22Rv1 (cell line): ENCODE measurements around the gene PCK2.
A peak's percentile ranks its signal among the peaks of the same experiment; 100 is the strongest.

Source experiments
- H3K27ac ChIP-seq: fragments of 450-650 bp; 2 replicates; pipeline ENCODE4 v1.5.1; 2017
- ZFX ChIP-seq: fragments of 450-650 bp; IDR thresholded peaks from 2 replicates; pipeline ENCODE4 v1.6.1; 2017; ENCODE audit warnings: antibody characterized with exemption, borderline replicate concordance
- TF ChIP-seq, protein P1 (sequence below): fragments of 450-650 bp; IDR thresholded peaks from 2 replicates; pipeline ENCODE4 v1.5.1; 2017; ENCODE audit warnings: mild to moderate bottlenecking

PCK2 gene

DNA sequence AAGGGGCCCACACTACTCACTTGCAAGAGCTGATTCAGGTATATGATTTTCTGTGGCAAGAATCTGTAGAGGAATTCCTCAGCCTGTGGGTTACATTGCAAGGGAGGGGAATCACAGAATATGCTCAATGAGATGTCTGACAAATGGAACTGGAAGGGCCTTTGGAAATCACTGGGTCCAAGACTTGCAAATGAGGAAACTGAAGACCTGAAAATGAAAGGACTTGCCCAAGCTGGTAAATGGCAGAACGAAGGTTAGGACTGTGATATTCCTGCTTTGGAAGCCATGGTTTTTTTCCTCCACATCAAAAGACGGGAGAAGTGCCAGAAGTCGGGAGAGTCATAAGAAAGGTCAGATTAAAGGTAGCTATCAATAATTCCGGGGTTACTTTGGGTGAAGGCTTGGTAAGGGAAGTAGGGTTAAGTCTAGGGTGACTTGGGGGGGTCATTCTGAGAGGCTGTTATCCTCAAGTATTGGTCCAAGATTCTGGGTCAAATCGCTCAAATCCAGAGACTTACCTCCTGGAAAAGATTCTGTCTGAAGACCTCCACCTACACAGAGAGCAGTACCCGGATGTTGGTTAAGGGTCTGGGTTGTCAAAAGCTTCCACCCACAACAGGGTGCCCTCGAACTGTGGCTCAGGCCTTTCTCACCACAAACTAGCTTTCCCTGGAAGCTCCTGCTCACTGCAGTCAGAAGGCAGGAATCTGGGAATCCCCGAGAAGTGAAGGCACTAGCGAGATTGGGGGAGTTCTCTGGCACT is 51.8 kb downstream of the PCK2 start:
- TF ChIP-seq, protein P1, sequence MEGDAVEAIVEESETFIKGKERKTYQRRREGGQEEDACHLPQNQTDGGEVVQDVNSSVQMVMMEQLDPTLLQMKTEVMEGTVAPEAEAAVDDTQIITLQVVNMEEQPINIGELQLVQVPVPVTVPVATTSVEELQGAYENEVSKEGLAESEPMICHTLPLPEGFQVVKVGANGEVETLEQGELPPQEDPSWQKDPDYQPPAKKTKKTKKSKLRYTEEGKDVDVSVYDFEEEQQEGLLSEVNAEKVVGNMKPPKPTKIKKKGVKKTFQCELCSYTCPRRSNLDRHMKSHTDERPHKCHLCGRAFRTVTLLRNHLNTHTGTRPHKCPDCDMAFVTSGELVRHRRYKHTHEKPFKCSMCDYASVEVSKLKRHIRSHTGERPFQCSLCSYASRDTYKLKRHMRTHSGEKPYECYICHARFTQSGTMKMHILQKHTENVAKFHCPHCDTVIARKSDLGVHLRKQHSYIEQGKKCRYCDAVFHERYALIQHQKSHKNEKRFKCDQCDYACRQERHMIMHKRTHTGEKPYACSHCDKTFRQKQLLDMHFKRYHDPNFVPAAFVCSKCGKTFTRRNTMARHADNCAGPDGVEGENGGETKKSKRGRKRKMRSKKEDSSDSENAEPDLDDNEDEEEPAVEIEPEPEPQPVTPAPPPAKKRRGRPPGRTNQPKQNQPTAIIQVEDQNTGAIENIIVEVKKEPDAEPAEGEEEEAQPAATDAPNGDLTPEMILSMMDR, result no peak
- TF ChIP-seq ZFX, result no peak
- H3K27ac ChIP-seq, result peak overlapping the region; percentile 93

DNA sequence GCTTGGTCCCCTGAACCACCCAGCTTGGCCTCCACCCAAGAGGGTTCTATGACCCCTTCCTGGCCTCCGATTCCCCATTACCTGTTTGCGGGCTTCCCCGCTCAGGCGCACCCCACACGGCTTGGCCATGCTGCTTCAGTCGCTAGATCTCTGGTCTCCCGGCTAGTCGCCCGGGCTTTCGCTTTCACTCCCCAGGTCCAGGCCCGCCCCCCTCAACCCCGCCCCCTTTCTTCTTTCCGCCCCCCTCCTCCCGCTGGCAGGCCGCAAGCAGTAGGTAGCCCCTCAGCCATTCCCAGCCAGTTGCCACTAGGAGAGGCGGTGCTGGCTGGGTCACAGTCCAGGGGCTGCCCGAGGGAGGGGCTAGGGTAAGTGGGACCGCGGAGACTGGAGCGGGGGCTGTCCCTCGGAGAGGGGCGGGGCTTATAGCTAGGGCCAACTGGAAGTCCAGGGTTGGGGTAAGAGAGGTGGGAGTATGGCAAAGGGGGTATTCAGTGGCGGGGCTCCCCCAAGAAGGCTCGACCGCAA is 52.4 kb downstream of the PCK2 start, which contains the start of gene PSME2:
Gene PSME2 (minus strand): TSS at position 158 of the 525 bp plus-strand sequence. CDS start 29 bp downstream, at position 129.
- TF ChIP-seq ZFX, result no peak
- TF ChIP-seq, protein P1, result no peak
- peak within 1 kb of the TSS; percentile 93 for H3K27ac ChIP-seq

DNA sequence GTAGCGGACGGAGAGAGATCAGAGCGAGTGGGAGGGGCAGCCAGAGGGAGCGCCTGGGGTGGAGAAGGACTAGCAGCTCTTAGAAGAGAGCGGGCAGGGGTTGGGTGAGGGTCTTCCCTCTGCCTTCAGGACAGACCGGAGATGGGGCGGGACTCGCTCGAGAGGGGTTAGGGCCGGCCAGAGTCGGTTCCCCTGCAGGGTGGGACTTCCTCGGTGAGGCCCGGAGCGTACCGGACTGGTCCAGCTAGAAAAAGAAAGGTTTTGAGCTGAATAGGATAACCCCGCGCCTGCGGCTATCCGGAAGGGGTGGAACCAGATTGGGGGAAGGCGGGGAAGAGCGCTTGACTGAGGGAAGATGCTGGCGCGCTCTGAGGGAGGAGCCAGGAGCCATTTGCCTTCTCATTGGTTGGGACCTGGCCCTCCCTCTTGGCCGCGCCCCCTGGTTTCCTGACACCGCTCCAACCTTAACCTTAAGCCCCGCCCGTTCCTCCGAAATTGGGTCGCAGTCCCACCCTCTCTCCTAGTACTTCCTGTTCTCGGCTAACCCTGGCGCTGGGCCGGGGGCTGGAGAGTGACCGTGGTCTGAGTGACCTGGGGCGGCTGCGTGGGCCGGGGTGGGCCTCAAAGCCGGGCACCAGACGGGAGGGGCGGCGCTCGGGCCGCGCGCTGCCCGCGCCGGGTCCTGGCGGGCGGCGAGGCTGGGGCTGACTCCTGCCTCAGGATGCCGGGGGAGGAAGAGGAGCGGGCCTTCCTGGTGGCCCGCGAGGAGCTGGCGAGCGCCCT is 53.1 kb downstream of the PCK2 start, which contains the start of gene RNF31:
Gene RNF31 (plus strand): TSS at position 521 of the 783 bp plus-strand sequence. CDS start 201 bp downstream, at position 722.
- TF ChIP-seq ZFX, result no peak
- TF ChIP-seq, protein P1, result no peak
- H3K27ac ChIP-seq, result peak within 1 kb of the TSS; percentile 93

DNA sequence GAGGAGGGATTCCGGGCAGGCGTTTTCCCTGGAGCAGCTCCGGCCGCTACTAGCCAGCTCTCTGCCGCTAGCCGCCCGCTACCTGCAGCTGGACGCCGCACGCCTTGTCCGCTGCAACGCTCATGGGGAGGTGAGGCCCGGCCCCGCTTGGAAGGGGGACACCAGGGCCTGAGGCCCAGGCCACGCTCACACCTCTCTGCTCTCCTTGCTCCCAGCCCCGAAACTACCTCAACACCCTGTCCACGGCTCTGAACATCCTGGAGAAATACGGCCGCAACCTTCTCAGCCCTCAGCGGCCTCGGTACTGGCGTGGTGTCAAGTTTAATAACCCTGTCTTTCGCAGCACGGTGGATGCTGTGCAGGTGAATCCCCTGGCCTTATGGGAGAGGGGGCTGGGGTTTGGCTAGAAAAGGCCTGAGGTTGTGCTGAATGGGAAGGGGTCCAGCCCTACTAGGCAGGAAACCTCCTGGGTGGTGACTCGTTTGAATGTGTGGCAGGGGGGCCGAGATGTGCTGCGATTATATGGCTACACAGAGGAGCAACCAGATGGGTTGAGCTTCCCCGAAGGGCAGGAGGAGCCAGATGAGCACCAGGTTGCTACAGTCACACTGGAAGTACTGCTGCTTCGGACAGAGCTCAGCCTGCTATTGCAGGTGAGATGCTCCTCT is 53.8 kb downstream of the PCK2 start:
- no peak for TF ChIP-seq ZFX
- TF ChIP-seq, protein P1, result no peak
- peak overlapping the region; percentile 93 for H3K27ac ChIP-seq

DNA sequence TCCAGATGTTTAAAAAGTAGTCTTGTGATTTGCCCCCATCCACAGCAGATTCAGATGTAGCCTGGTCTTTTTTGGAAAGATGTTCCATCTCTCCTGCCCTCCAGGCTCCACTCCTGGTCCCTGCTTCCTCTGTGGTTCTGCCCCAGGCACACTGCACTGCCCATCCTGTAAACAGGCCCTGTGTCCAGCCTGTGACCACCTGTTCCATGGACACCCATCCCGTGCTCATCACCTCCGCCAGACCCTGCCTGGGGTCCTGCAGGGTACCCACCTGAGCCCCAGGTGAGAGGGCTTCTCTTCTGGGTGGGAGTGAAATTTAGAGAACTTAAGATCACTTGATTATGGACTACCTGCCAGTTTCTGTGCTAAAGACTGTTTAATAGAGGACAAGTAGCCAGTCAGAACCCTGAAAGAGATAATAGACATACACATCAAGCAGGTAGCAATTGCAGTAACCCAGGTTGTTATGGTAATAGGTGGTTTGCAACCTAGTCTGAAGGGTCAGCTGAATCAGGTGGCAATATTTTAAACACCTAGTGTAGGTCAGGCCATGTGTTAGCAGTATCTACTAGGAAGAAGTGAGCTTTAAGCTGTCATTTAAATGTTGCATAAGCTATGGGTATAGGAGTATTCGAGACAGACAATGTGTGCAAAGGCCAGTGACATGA is 55.3 kb downstream of the PCK2 start:
- no peak overlapping the region for H3K27ac ChIP-seq
- TF ChIP-seq ZFX, result no peak
- TF ChIP-seq, protein P1, result no peak

DNA sequence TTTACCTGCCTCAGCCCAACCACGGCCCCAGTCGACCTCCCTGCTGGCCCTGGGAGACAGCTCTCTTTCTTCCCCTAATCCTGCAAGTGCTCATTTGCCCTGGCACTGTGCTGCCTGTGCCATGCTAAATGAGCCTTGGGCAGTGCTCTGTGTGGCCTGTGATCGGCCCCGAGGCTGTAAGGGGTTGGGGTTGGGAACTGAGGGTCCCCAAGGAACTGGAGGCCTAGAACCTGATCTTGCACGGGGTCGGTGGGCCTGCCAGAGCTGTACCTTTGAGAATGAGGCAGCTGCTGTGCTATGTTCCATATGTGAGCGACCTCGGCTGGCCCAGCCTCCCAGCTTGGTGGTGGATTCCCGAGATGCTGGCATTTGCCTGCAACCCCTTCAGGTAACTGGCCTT is 56.0 kb downstream of the PCK2 start:
- TF ChIP-seq, protein P1, result no peak
- no peak for TF ChIP-seq ZFX
- H3K27ac ChIP-seq, result no peak overlapping the region
